Mesenchymal stem cell (in vitro differentiated cells and primary cell): ENCODE results near the gene AIG1.
A peak's percentile ranks its signal among the peaks of the same experiment; 100 is the strongest.

ENCODE experiments used
- DNase-seq: peaks from one replicate; pipeline ENCODE4 v3.0.0-alpha.2; 2013
- H2AFZ ChIP-seq: one replicate; pipeline ENCODE4 v1.6.1; 2013; ENCODE audit warnings: low read depth, mild to moderate bottlenecking, control low read depth, inconsistent platforms, low read length, moderate library complexity
- H2AK5ac ChIP-seq: 2 replicates; pipeline ENCODE4 v1.6.1; 2013; ENCODE audit warnings: low read length, moderate library complexity, mild to moderate bottlenecking, inconsistent platforms; ENCODE audit not compliant: severe bottlenecking
- H2BK120ac ChIP-seq: one replicate; pipeline ENCODE4 v1.6.1; 2013; ENCODE audit warnings: low read depth, mild to moderate bottlenecking, inconsistent platforms, low read length, moderate library complexity
- H2BK12ac ChIP-seq, 2 experiments: one replicate each; pipeline ENCODE4 v1.6.1; 2013; ENCODE audit warnings: inconsistent platforms in 2 of 2, low read length in 2 of 2, mild to moderate bottlenecking in 2 of 2, moderate library complexity in 2 of 2, control low read depth in 1 of 2
- H2BK15ac ChIP-seq: one replicate; pipeline ENCODE4 v1.6.1; 2013; ENCODE audit warnings: mild to moderate bottlenecking, low read depth, inconsistent platforms; ENCODE audit not compliant: poor library complexity, severe bottlenecking
- H2BK5ac ChIP-seq: 2 replicates; pipeline ENCODE4 v1.6.1; 2013; ENCODE audit warnings: low read depth, mild to moderate bottlenecking, low read length, control low read depth, inconsistent platforms; ENCODE audit not compliant: poor library complexity, severe bottlenecking
- H3K14ac ChIP-seq, 2 experiments: one replicate each; pipeline ENCODE4 v1.6.1; 2013; ENCODE audit warnings: inconsistent platforms in 2 of 2, low read length in 2 of 2, control low read depth in 1 of 2, mild to moderate bottlenecking in 1 of 2, moderate library complexity in 1 of 2
- H3K18ac ChIP-seq, 2 experiments: one replicate each; pipeline ENCODE4 v1.6.1; 2013; ENCODE audit warnings: inconsistent platforms in 2 of 2, low read length in 2 of 2, control low read depth in 1 of 2, low read depth in 1 of 2, mild to moderate bottlenecking in 1 of 2
- H3K23ac ChIP-seq, 2 experiments: one replicate each; pipeline ENCODE4 v1.6.1; 2013; ENCODE audit warnings: inconsistent platforms in 2 of 2, low read length in 2 of 2, mild to moderate bottlenecking in 2 of 2, moderate library complexity in 2 of 2, control low read depth in 1 of 2
- H3K27ac ChIP-seq: 2 replicates; pipeline ENCODE4 v1.5.1; 2013; ENCODE audit warnings: mild to moderate bottlenecking, moderate library complexity, low read length, control low read depth, inconsistent platforms; ENCODE audit not compliant: poor library complexity, severe bottlenecking
- H3K27me3 ChIP-seq, 2 experiments: 2 replicates each; pipeline versions ENCODE4 v1.6.1 to v1.7.0; 2013; ENCODE audit warnings: low read length in 2 of 2, mild to moderate bottlenecking in 2 of 2, moderate library complexity in 2 of 2, control low read depth in 1 of 2, inconsistent platforms in 1 of 2; ENCODE audit not compliant: control insufficient read depth in 1 of 2, insufficient read depth in 1 of 2
- H3K36me3 ChIP-seq, 2 experiments: 2 replicates each; pipeline versions ENCODE4 v1.6.1 to v1.7.0; 2013; ENCODE audit warnings: low read length in 2 of 2, control low read depth in 1 of 2, inconsistent platforms in 1 of 2, low read depth in 1 of 2, mild to moderate bottlenecking in 1 of 2; ENCODE audit not compliant: insufficient read depth in 2 of 2, control insufficient read depth in 1 of 2
- H3K4ac ChIP-seq, 2 experiments: one replicate each; pipeline ENCODE4 v1.6.1; 2013; ENCODE audit warnings: inconsistent platforms in 2 of 2, low read length in 2 of 2, mild to moderate bottlenecking in 2 of 2, moderate library complexity in 2 of 2, control low read depth in 1 of 2, low read depth in 1 of 2
- H3K4me1 ChIP-seq: 2 replicates; pipeline ENCODE4 v1.6.1; 2013; ENCODE audit warnings: low read depth, low read length, control low read depth; ENCODE audit not compliant: control insufficient read depth, insufficient read depth
- H3K4me2 ChIP-seq: 2 replicates; pipeline ENCODE4 v1.6.1; 2013; ENCODE audit warnings: low read length, mild to moderate bottlenecking, inconsistent platforms; ENCODE audit not compliant: poor library complexity, severe bottlenecking
- H3K4me3 ChIP-seq, 2 experiments: 2 replicates each; pipeline versions ENCODE4 v1.5.1 to v1.7.0; 2013; ENCODE audit warnings: low read length in 2 of 2, mild to moderate bottlenecking in 2 of 2, control low read depth in 1 of 2, low read depth in 1 of 2; ENCODE audit not compliant: insufficient read depth in 1 of 2
- H3K79me1 ChIP-seq: replicated peaks from 2 replicates; pipeline ENCODE4 v1.6.1; 2013; ENCODE audit warnings: mild to moderate bottlenecking, control low read depth, low read length, inconsistent platforms; ENCODE audit not compliant: poor library complexity, severe bottlenecking
- H3K9ac ChIP-seq: 2 replicates; pipeline ENCODE4 v1.7.0; 2013; ENCODE audit warnings: mild to moderate bottlenecking, low read length, moderate library complexity
- H3K9me3 ChIP-seq: 2 replicates; pipeline ENCODE4 v1.7.0; 2013; ENCODE audit warnings: mild to moderate bottlenecking, low read length; ENCODE audit not compliant: control insufficient read depth
- H4K8ac ChIP-seq: one replicate; pipeline ENCODE4 v1.6.1; 2013; ENCODE audit warnings: inconsistent platforms, mild to moderate bottlenecking, low read length, moderate library complexity
- H4K91ac ChIP-seq: one replicate; pipeline ENCODE4 v1.6.1; 2013; ENCODE audit warnings: mild to moderate bottlenecking, low read length, inconsistent platforms
- WGBS: methylation state at CpG from one replicate; pipeline ENCODE4 v1.1.7; 2013; ENCODE audit warnings: mixed read lengths; 5-methylcytosine and 5-hydroxymethylcytosine counted together

AIG1 gene

DNA sequence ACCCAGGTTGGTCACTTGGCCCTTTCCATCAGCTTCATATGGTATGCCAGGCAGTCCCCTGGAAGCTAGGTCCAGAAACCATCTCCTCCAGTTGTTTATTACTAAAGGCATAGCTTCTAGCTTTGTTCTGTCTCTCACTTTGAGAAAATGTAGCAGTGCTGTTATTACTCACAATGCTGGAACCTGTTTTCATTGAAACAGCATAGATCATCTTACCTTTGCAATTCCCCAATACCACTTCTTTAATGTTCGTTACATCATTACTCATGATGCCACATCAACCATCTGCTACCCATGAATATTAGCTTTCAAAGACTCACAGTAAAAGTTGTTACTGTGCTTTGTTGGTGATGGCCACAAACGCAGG is 301.5 kb downstream of the AIG1 start:
- no peak overlapping the region for H3K4me2 ChIP-seq
- H3K9ac ChIP-seq = no peak overlapping the region
- no peaks in the 10 kb centered on the region for H3K36me3 ChIP-seq
- H3K23ac ChIP-seq = no peak overlapping the region
- no peaks in the 10 kb centered on the region for H3K9me3 ChIP-seq
- no peak overlapping the region for H3K27ac ChIP-seq
- no peak overlapping the region for H2BK12ac ChIP-seq
- no peak overlapping the region for H3K14ac ChIP-seq
- no peak overlapping the region for H2BK5ac ChIP-seq
- 92% methylated on average over 1 of the region's 2 CpGs for WGBS
- H3K79me1 ChIP-seq = no peaks in the 10 kb centered on the region
- no peaks in the 10 kb centered on the region for H3K27me3 ChIP-seq
- H2BK120ac ChIP-seq = no peak overlapping the region
- H4K91ac ChIP-seq = no peak overlapping the region
- no peak overlapping the region for H2BK15ac ChIP-seq
- no peak overlapping the region for H3K18ac ChIP-seq
- H4K8ac ChIP-seq = no peak overlapping the region
- no peak for DNase-seq
- no peak overlapping the region for H2AFZ ChIP-seq
- H3K4me1 ChIP-seq = no peaks in the 10 kb centered on the region
- H2AK5ac ChIP-seq = no peak overlapping the region
- no peak overlapping the region for H3K4me3 ChIP-seq
- no peak overlapping the region for H3K4ac ChIP-seq

DNA sequence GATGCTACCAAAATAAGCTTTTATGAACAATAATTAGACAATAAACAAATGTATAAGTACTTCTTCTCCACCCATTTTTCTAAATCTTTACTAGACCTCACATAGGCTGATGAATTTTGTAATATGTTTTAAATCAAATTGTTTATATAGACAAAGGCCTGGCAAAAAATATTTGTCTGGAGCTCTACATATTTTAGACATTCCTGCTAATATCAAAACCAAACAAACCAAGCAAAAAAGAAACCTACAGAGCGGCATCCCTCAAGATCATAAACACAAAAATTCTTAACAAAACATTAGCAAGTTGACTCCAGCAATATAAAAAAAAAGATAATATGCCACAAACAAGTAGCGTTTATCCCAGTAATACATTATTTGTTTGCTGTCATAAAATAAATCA is 302.6 kb downstream of the AIG1 start:
- Histone ChIP-seq H3K9me3 (no peaks in the 10 kb centered on the region), H2AFZ (no peak overlapping the region), H3K14ac (no peak overlapping the region), H4K91ac (no peak overlapping the region), H2BK120ac (no peak overlapping the region), H3K79me1 (no peaks in the 10 kb centered on the region), H3K4me1 (no peaks in the 10 kb centered on the region), H3K23ac (no peak overlapping the region), H2BK5ac (no peak overlapping the region), H2AK5ac (no peak overlapping the region), H3K9ac (no peak overlapping the region), H3K4me2 (no peak overlapping the region), H3K4ac (no peak overlapping the region), H3K36me3 (no peaks in the 10 kb centered on the region), H3K27ac (no peak overlapping the region), H2BK15ac (no peak overlapping the region), H3K4me3 (no peak overlapping the region), H4K8ac (no peak overlapping the region), H3K18ac (no peak overlapping the region), H3K27me3 (no peaks in the 10 kb centered on the region), H2BK12ac (no peak overlapping the region)
- 93% methylated on average over 1 of the region's 2 CpGs for WGBS
- no peak for DNase-seq

DNA sequence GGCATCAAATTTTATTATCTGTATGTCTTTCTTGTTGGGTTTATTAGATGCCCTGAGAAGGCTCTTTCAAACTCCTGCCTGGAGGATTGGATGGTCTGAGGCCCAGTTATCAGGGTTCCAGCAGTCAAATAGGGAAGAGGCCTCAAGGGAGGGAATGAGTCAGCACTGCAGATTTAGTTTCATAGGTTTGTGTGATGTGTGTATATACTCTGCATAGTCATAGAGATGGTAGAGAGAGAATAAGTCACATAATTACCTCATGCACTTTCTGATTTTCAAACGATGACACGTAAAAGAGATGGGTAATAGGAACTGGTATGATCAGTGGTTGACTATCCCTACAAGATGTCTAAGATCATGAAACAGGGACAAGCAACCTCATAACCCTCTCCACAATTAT is 307.7 kb downstream of the AIG1 start:
- H3K4me1 ChIP-seq = no peaks in the 10 kb centered on the region
- no peak overlapping the region for H3K4ac ChIP-seq
- H3K36me3 ChIP-seq = no peaks in the 10 kb centered on the region
- no peaks in the 10 kb centered on the region for H3K27me3 ChIP-seq
- no peak overlapping the region for H2AK5ac ChIP-seq
- no peak overlapping the region for H4K8ac ChIP-seq
- no peak overlapping the region for H3K18ac ChIP-seq
- H3K9ac ChIP-seq = no peak overlapping the region
- H3K4me3 ChIP-seq = no peak overlapping the region
- H3K14ac ChIP-seq = no peak overlapping the region
- no peaks in the 10 kb centered on the region for H3K9me3 ChIP-seq
- peak; percentile 31 for DNase-seq
- H2BK15ac ChIP-seq = no peak overlapping the region
- H4K91ac ChIP-seq = no peak overlapping the region
- no peak overlapping the region for H2BK5ac ChIP-seq
- H2BK120ac ChIP-seq = no peak overlapping the region
- H2BK12ac ChIP-seq = no peak overlapping the region
- H3K4me2 ChIP-seq = no peak overlapping the region
- no peak overlapping the region for H3K23ac ChIP-seq
- no peaks in the 10 kb centered on the region for H3K79me1 ChIP-seq
- no peak overlapping the region for H2AFZ ChIP-seq
- H3K27ac ChIP-seq = no peak overlapping the region
- WGBS = no CpG with 5 or more reads among the region's 2 CpGs

DNA sequence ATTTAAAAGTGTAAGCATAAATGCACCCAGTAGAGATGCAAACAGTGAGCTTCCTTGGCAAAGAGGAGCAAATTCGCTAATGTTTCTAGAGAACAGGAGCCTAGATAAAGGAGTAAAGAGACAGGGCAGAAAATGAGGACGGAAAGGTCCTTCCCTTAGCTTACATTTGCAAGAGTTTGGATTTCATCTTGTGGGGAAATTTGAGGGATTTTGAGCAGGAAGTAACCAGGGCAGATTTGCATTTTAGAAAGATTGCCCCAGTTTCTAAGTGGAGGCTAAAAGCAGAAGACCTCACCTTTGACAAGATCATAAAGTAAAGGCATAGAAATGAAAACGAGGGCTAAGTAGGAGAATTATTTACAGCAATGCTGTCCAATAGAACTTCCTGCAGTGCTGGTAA is 309.3 kb downstream of the AIG1 start:
- no peak overlapping the region for H2BK5ac ChIP-seq
- H3K4me3 ChIP-seq = no peak overlapping the region
- 60% methylated on average over 3 of the region's 3 CpGs for WGBS
- H3K27ac ChIP-seq = no peak overlapping the region
- H3K14ac ChIP-seq = no peak overlapping the region
- no peaks in the 10 kb centered on the region for H3K9me3 ChIP-seq
- no peak overlapping the region for H2AK5ac ChIP-seq
- H2BK120ac ChIP-seq = no peak overlapping the region
- no peak overlapping the region for H4K91ac ChIP-seq
- H3K36me3 ChIP-seq = no peaks in the 10 kb centered on the region
- no peak overlapping the region for H3K18ac ChIP-seq
- H2BK12ac ChIP-seq = no peak overlapping the region
- no peak overlapping the region for H2BK15ac ChIP-seq
- H3K9ac ChIP-seq = no peak overlapping the region
- no peak overlapping the region for H2AFZ ChIP-seq
- H3K4me2 ChIP-seq = no peak overlapping the region
- no peak overlapping the region for H3K4ac ChIP-seq
- no peaks in the 10 kb centered on the region for H3K79me1 ChIP-seq
- H3K4me1 ChIP-seq = no peaks in the 10 kb centered on the region
- no peak overlapping the region for H3K23ac ChIP-seq
- H3K27me3 ChIP-seq = no peaks in the 10 kb centered on the region
- DNase-seq = no peak
- no peak overlapping the region for H4K8ac ChIP-seq
